Memory B cell (primary cell): ENCODE measurements around the gene TMEM209.

ENCODE experiments used
- ATAC-seq: fragments of 150-1000 bp; cut with Tn5 transposase; 2 replicates; pipeline ENCODE4 v1.10.0; 2021; ENCODE audit warnings: low read depth, mild to moderate bottlenecking, moderate library complexity
- DNase-seq, 2 donors: peaks; one replicate each; pipeline ENCODE4 v3.0.0; 2022; ENCODE audit warnings: low spot score in 2 of 2
- H3K27ac Mint-ChIP-seq: one replicate; pipeline ENCODE4 v1.8.0; 2022; ENCODE audit warnings: mild to moderate bottlenecking, moderate library complexity, mixed read lengths
- H3K27me3 Mint-ChIP-seq: one replicate; pipeline ENCODE4 v1.8.0; 2022; ENCODE audit warnings: mixed read lengths
- H3K36me3 Mint-ChIP-seq: one replicate; pipeline ENCODE4 v1.8.0; 2022; ENCODE audit warnings: mild to moderate bottlenecking, mixed read lengths
- H3K4me1 Mint-ChIP-seq: one replicate; pipeline ENCODE4 v1.8.0; 2022; ENCODE audit warnings: mixed read lengths
- H3K4me3 Mint-ChIP-seq: one replicate; pipeline ENCODE4 v1.8.0; 2022; ENCODE audit warnings: mild to moderate bottlenecking, moderate library complexity, mixed read lengths
- H3K9me3 Mint-ChIP-seq: one replicate; pipeline ENCODE4 v1.8.0; 2022; ENCODE audit warnings: mixed read lengths

The TMEM209 gene

GRCh38 chr7:130162196-130162595, 43.0 kb downstream of the TMEM209 start:
- DNase-seq: no peak
- H3K27ac Mint-ChIP-seq: no peak overlapping the region
- no peaks in the 10 kb centered on the region for H3K27me3 Mint-ChIP-seq
- no peak overlapping the region for H3K4me3 Mint-ChIP-seq
- peaks cover 2% of the 10 kb centered on the region for H3K4me1 Mint-ChIP-seq
- H3K9me3 Mint-ChIP-seq: no peaks in the 10 kb centered on the region
- ATAC-seq: no peak
- H3K36me3 Mint-ChIP-seq: peaks cover 46% of the 10 kb centered on the region

GRCh38 chr7:130160455-130160854, 44.8 kb downstream of the TMEM209 start:
- H3K4me3 Mint-ChIP-seq: no peak overlapping the region
- DNase-seq (no peak), ATAC-seq (no peak)
- no peaks in the 10 kb centered on the region for H3K27me3 Mint-ChIP-seq
- peaks cover 47% of the 10 kb centered on the region for H3K36me3 Mint-ChIP-seq
- no peak overlapping the region for H3K27ac Mint-ChIP-seq
- H3K4me1 Mint-ChIP-seq: peaks cover 2% of the 10 kb centered on the region
- H3K9me3 Mint-ChIP-seq: no peaks in the 10 kb centered on the region

GRCh38 chr7:130160023-130160422, 45.2 kb downstream of the TMEM209 start:
- peaks cover 48% of the 10 kb centered on the region for H3K36me3 Mint-ChIP-seq
- H3K4me3 Mint-ChIP-seq: no peak overlapping the region
- no peak overlapping the region for H3K27ac Mint-ChIP-seq
- DNase-seq (no peak), ATAC-seq (no peak)
- no peaks in the 10 kb centered on the region for H3K9me3 Mint-ChIP-seq
- H3K27me3 Mint-ChIP-seq: no peaks in the 10 kb centered on the region
- H3K4me1 Mint-ChIP-seq: peaks cover 2% of the 10 kb centered on the region

GRCh38 chr7:130157700-130158099, 47.5 kb downstream of the TMEM209 start:
- DNase-seq: no peak
- peaks cover 6% of the 10 kb centered on the region for H3K4me1 Mint-ChIP-seq
- H3K36me3 Mint-ChIP-seq: peaks cover 37% of the 10 kb centered on the region
- no peaks in the 10 kb centered on the region for H3K27me3 Mint-ChIP-seq
- H3K4me3 Mint-ChIP-seq: no peak overlapping the region
- peak overlapping the region; percentile 16 for H3K27ac Mint-ChIP-seq
- H3K9me3 Mint-ChIP-seq: no peaks in the 10 kb centered on the region
- no peak for ATAC-seq

GRCh38 chr7:130156140-130156539, 49.1 kb downstream of the TMEM209 start:
- Mint-ChIP-seq H3K27ac (no peak overlapping the region), H3K27me3 (no peaks in the 10 kb centered on the region), H3K4me3 (no peak overlapping the region), H3K9me3 (no peaks in the 10 kb centered on the region), H3K4me1 (peaks cover 6% of the 10 kb centered on the region), H3K36me3 (peaks cover 29% of the 10 kb centered on the region)
- ATAC-seq (no peak), DNase-seq (no peak)

- DNase-seq (no peak), ATAC-seq (no peak)
- no peaks in the 10 kb centered on the region for H3K9me3 Mint-ChIP-seq
- no peak overlapping the region for H3K4me3 Mint-ChIP-seq
- peaks cover 18% of the 10 kb centered on the region for H3K36me3 Mint-ChIP-seq
- H3K27ac Mint-ChIP-seq: peak overlapping the region; percentile 60
- H3K4me1 Mint-ChIP-seq: peaks cover 11% of the 10 kb centered on the region
- no peaks in the 10 kb centered on the region for H3K27me3 Mint-ChIP-seq
Measured at GRCh38 chr7:130154501-130155317, 50.5 kb downstream of the TMEM209 start.

- H3K4me3 Mint-ChIP-seq: no peak overlapping the region
- H3K36me3 Mint-ChIP-seq: peaks cover 14% of the 10 kb centered on the region
- no peak for ATAC-seq
- H3K27ac Mint-ChIP-seq: peak overlapping the region; percentile 7
- no peaks in the 10 kb centered on the region for H3K27me3 Mint-ChIP-seq
- no peaks in the 10 kb centered on the region for H3K9me3 Mint-ChIP-seq
- H3K4me1 Mint-ChIP-seq: peaks cover 14% of the 10 kb centered on the region
- no peak for DNase-seq
Measured at GRCh38 chr7:130154131-130154500, 51.1 kb downstream of the TMEM209 start.

GRCh38 chr7:130153211-130153908, 51.8 kb downstream of the TMEM209 start:
- no peak for ATAC-seq
- H3K36me3 Mint-ChIP-seq: peaks cover 10% of the 10 kb centered on the region

GRCh38 chr7:130152493-130153210, 52.6 kb downstream of the TMEM209 start:
- DNase-seq (no peak), ATAC-seq (no peak)
- peaks cover 20% of the 10 kb centered on the region for H3K4me1 Mint-ChIP-seq
- no peak overlapping the region for H3K27ac Mint-ChIP-seq
- no peaks in the 10 kb centered on the region for H3K9me3 Mint-ChIP-seq
- no peaks in the 10 kb centered on the region for H3K27me3 Mint-ChIP-seq
- peaks cover 6% of the 10 kb centered on the region for H3K36me3 Mint-ChIP-seq
- H3K4me3 Mint-ChIP-seq: no peak overlapping the region

More at GRCh38 chr7:130153211-130153908, 51.8 kb downstream of the TMEM209 start:
- Mint-ChIP-seq H3K4me1 (peaks cover 15% of the 10 kb centered on the region), H3K27ac (peak overlapping the region; percentile 7), H3K27me3 (no peaks in the 10 kb centered on the region), H3K4me3 (no peak overlapping the region), H3K9me3 (no peaks in the 10 kb centered on the region)
- no peak for DNase-seq

GRCh38 chr7:130151591-130152492, 53.4 kb downstream of the TMEM209 start:
- Mint-ChIP-seq H3K27ac (no peak overlapping the region), H3K27me3 (no peaks in the 10 kb centered on the region), H3K9me3 (no peaks in the 10 kb centered on the region), H3K4me1 (peaks cover 20% of the 10 kb centered on the region), H3K4me3 (no peak overlapping the region), H3K36me3 (peaks cover 2% of the 10 kb centered on the region)
- ATAC-seq: no peak
- no peak for DNase-seq

- no peaks in the 10 kb centered on the region for H3K9me3 Mint-ChIP-seq
- DNase-seq: peak; percentile 37 to 39
- peak overlapping the region; percentile 89 for H3K27ac Mint-ChIP-seq
- H3K27me3 Mint-ChIP-seq: no peaks in the 10 kb centered on the region
- H3K4me1 Mint-ChIP-seq: peaks cover 24% of the 10 kb centered on the region
- H3K4me3 Mint-ChIP-seq: peak overlapping the region; percentile 54
- H3K36me3 Mint-ChIP-seq: peaks cover 2% of the 10 kb centered on the region
- peak; percentile 63 for ATAC-seq
Measured at GRCh38 chr7:130150587-130150986, 54.6 kb downstream of the TMEM209 start.

GRCh38 chr7:130149281-130150139, 55.7 kb downstream of the TMEM209 start:
- Mint-ChIP-seq H3K27ac (peak overlapping the region; percentile 89), H3K36me3 (no peaks in the 10 kb centered on the region), H3K4me3 (peak overlapping the region; percentile 75), H3K9me3 (no peaks in the 10 kb centered on the region), H3K4me1 (peaks cover 25% of the 10 kb centered on the region), H3K27me3 (no peaks in the 10 kb centered on the region)
- peak; percentile 52 to 53 for DNase-seq
- ATAC-seq: peak; percentile 80

- Mint-ChIP-seq H3K27ac (no peak overlapping the region), H3K36me3 (no peaks in the 10 kb centered on the region), H3K9me3 (no peaks in the 10 kb centered on the region), H3K4me1 (peaks cover 21% of the 10 kb centered on the region), H3K27me3 (no peaks in the 10 kb centered on the region), H3K4me3 (no peak overlapping the region)
- DNase-seq (no peak), ATAC-seq (no peak)
Measured at GRCh38 chr7:130148561-130148960, 56.6 kb downstream of the TMEM209 start.
